ENCODE results near the gene HSDL2.

HSDL2 gene

DNA sequence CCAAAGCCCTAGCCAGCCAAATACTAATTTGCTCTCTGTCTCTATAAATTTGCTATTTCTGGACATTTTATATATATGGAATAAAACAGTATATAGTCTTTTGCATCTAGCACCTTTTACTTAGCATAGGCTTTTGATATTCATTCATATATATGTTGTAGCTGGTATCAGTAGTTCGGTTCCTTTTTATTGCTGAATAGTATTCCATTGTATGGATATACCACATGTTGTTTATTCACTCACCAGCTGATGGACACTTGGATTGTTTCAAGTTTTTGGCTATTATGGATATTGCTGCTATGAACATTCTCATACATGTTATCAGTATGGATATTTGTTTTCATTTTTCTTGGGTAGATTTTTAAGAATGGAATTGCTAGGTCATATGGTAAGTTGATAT, 82.9 kb downstream of the HSDL2 start:
- ChIA-PET POLR2A (no interaction called here), CTCF (interaction anchor here (0.7 to 1.3 kb wide), 4 partner anchors 12 to 104 kb away, joined by 3 to 4 read pairs (median 4); no protein-coding TSS in a partner anchor)
- H3K36me3 ChIP-seq (ENCODE audit: control insufficient read depth in 4 of 4, insufficient read depth in 4 of 4, low read length in 3 of 4): peaks cover 4 to 26% (median 11%) of the 10 kb centered on the region in 4 experiments

DNA sequence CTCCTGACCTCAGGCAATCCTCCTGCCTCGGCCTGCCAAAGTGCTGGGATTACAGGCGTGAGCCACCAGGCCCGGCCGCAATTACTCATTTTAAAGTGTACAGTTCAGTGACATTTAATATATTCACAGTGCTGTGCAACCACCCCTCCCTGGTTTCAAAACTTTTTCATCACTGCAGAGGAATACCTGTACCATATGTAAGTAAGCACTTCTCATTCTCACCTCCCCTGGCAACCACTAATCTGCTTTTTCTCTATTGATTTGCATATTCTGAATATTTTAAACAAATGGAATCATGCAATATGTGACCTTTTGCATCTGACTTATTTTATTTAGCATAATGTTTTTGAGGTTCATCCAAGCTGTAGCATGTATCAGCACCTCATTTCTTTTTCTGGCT, 85.4 kb downstream of the HSDL2 start:
- peaks cover 4 to 22% (median 7%) of the 10 kb centered on the region in 4 experiments for H3K36me3 ChIP-seq (ENCODE audit: control insufficient read depth in 4 of 4, insufficient read depth in 4 of 4, low read length in 3 of 4)
- no peaks in the 10 kb centered on the region for H3K27me3 ChIP-seq (replicated peaks in 2 of 5; ENCODE audit: control insufficient read depth in 4 of 5, insufficient read depth in 5 of 5, low read length in 4 of 5)
- ChIA-PET CTCF (no interaction called here), POLR2A (no interaction called here)
- DNase-seq: no peak
- H3K9me3 ChIP-seq (ENCODE audit: control extremely low read depth in 1 of 5, control insufficient read depth in 4 of 5, insufficient read depth in 2 of 5, low read depth in 1 of 5, low read length in 4 of 5): peaks cover 0 to 4% (median 0%) of the 10 kb centered on the region in 5 experiments
- WGBS (ENCODE audit: insufficient coverage): 100% methylated on average over 2 of the region's 4 CpGs
- H3K4me1 ChIP-seq (ENCODE audit: control extremely low read depth in 1 of 4, control insufficient read depth in 4 of 4, insufficient read depth in 4 of 4, low read length in 3 of 4): no peaks in the 10 kb centered on the region
- H3K27ac ChIP-seq (ENCODE audit: insufficient read depth in 1 of 2, low read depth in 1 of 2, low read length in 2 of 2, poor library complexity in 1 of 2, severe bottlenecking in 2 of 2): no peak overlapping the region
- no peak overlapping the region for H3K4me3 ChIP-seq (ENCODE audit: control insufficient read depth in 1 of 7, extremely low read depth in 1 of 7, insufficient read depth in 4 of 7, low read depth in 2 of 7, low read length in 6 of 7)

More for the DNA sequence above, 82.9 kb downstream of the HSDL2 start:
- WGBS (ENCODE audit: insufficient coverage): no CpG with 5 or more reads among the region's 1 CpG
- Histone ChIP-seq H3K27ac (ENCODE audit: insufficient read depth in 1 of 2, low read depth in 1 of 2, low read length in 2 of 2, poor library complexity in 1 of 2, severe bottlenecking in 2 of 2) (no peak overlapping the region), H3K9me3 (ENCODE audit: control extremely low read depth in 1 of 5, control insufficient read depth in 4 of 5, insufficient read depth in 2 of 5, low read depth in 1 of 5, low read length in 4 of 5) (peaks cover 0 to 4% (median 0%) of the 10 kb centered on the region in 5 experiments), H3K4me3 (ENCODE audit: control insufficient read depth in 1 of 7, extremely low read depth in 1 of 7, insufficient read depth in 4 of 7, low read depth in 2 of 7, low read length in 6 of 7) (no peak overlapping the region), H3K27me3 (replicated peaks in 2 of 5; ENCODE audit: control insufficient read depth in 4 of 5, insufficient read depth in 5 of 5, low read length in 4 of 5) (no peaks in the 10 kb centered on the region), H3K4me1 (ENCODE audit: control extremely low read depth in 1 of 4, control insufficient read depth in 4 of 4, insufficient read depth in 4 of 4, low read length in 3 of 4) (peaks cover 0 to 5% (median 1%) of the 10 kb centered on the region in 4 experiments)
- no peak for DNase-seq

DNA sequence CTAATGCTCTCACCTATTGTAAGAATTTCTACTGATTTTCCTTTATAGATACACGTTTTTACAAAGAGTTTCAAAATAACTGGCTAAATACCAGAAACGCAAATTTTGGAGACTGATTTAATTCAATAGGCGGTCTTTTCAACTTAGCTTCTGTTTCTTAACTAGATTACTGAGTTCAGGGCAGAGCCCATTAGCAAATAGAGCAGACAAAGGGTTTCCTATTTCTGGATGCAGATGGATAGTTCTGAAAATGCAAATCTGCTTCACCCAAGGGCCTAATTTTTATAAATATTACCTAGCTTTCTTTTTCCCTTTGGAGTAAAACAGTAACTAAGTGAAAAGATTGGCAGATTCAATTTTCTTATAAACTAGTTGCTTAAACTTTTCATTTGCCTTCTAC, 93.1 kb downstream of the HSDL2 start:
- no peaks in the 10 kb centered on the region for H3K27me3 ChIP-seq (replicated peaks in 2 of 5; ENCODE audit: control insufficient read depth in 4 of 5, insufficient read depth in 5 of 5, low read length in 4 of 5)
- no peak for DNase-seq
- no peak overlapping the region for H3K4me3 ChIP-seq (ENCODE audit: control insufficient read depth in 1 of 7, extremely low read depth in 1 of 7, insufficient read depth in 4 of 7, low read depth in 2 of 7, low read length in 6 of 7)
- CTCF ChIA-PET: no interaction called here
- H3K9me3 ChIP-seq (ENCODE audit: control extremely low read depth in 1 of 5, control insufficient read depth in 4 of 5, insufficient read depth in 2 of 5, low read depth in 1 of 5, low read length in 4 of 5): peaks cover 0 to 10% (median 5%) of the 10 kb centered on the region in 5 experiments
- POLR2A ChIA-PET: interaction anchor here (0.5 kb wide), 1 partner anchor 112 kb away, joined by 6 read pairs; no protein-coding TSS in a partner anchor
- H3K4me1 ChIP-seq (ENCODE audit: control extremely low read depth in 1 of 4, control insufficient read depth in 4 of 4, insufficient read depth in 4 of 4, low read length in 3 of 4): no peaks in the 10 kb centered on the region
- no peak overlapping the region for H3K27ac ChIP-seq (ENCODE audit: insufficient read depth in 1 of 2, low read depth in 1 of 2, low read length in 2 of 2, poor library complexity in 1 of 2, severe bottlenecking in 2 of 2)
- peaks cover 2 to 10% (median 6%) of the 10 kb centered on the region in 4 experiments for H3K36me3 ChIP-seq (ENCODE audit: control insufficient read depth in 4 of 4, insufficient read depth in 4 of 4, low read length in 3 of 4)
- WGBS (ENCODE audit: insufficient coverage): 100% methylated on average over 3 of the region's 3 CpGs

DNA sequence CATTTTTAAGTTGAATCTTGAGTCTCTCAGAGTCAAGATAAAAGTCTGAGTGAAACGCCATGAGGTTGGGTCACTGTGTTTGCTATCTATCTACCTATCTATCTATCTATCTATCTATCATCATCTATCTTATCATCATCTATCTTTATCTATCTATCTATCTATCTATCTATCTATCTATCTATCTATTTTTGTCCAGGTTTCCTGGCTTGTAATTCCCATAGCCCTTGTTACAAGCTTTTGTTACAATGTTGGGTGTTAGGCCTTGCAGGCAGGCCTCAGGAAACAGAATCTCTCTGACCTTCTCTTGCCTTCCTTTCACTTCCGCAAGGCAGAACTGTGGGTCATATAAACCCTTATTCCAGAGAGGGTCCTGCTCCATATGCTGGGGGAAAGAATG, 94.1 kb downstream of the HSDL2 start:
- no peak for DNase-seq
- 90% methylated on average over 2 of the region's 2 CpGs for WGBS (ENCODE audit: insufficient coverage)
- Histone ChIP-seq H3K27me3 (replicated peaks in 2 of 5; ENCODE audit: control insufficient read depth in 4 of 5, insufficient read depth in 5 of 5, low read length in 4 of 5) (no peaks in the 10 kb centered on the region), H3K9me3 (ENCODE audit: control extremely low read depth in 1 of 5, control insufficient read depth in 4 of 5, insufficient read depth in 2 of 5, low read depth in 1 of 5, low read length in 4 of 5) (peaks cover 0 to 15% (median 5%) of the 10 kb centered on the region in 5 experiments), H3K27ac (ENCODE audit: insufficient read depth in 1 of 2, low read depth in 1 of 2, low read length in 2 of 2, poor library complexity in 1 of 2, severe bottlenecking in 2 of 2) (no peak overlapping the region), H3K4me1 (ENCODE audit: control extremely low read depth in 1 of 4, control insufficient read depth in 4 of 4, insufficient read depth in 4 of 4, low read length in 3 of 4) (no peaks in the 10 kb centered on the region), H3K36me3 (ENCODE audit: control insufficient read depth in 4 of 4, insufficient read depth in 4 of 4, low read length in 3 of 4) (peaks cover 2 to 10% (median 6%) of the 10 kb centered on the region in 4 experiments), H3K4me3 (ENCODE audit: control insufficient read depth in 1 of 7, extremely low read depth in 1 of 7, insufficient read depth in 4 of 7, low read depth in 2 of 7, low read length in 6 of 7) (no peak overlapping the region)
- POLR2A ChIA-PET: interaction anchor here (0.6 kb wide), 1 partner anchor 190 kb away, joined by 3 read pairs; no protein-coding TSS in a partner anchor
- CTCF ChIA-PET: no interaction called here

DNA sequence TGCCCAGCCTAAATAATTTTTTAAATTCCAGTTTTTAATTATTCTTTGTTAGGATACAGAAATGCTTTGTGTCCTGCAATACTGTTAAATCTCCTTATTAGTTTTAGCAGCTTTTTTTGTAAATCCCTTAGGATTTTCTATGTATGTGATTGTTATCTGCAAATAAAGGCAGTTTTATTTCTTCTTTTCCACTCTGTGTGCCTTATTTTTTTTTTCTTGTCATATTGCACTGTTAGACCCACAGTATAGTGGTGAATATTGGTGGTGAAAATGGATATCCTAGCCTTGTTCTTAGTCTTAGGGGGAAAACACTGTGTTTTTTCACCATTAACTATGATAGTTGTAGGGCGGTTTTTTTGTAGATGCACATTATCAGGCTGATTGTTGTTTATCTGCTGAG, 95.4 kb downstream of the HSDL2 start:
- CTCF ChIA-PET: no interaction called here
- DNase-seq: no peak
- Histone ChIP-seq H3K27me3 (replicated peaks in 2 of 5; ENCODE audit: control insufficient read depth in 4 of 5, insufficient read depth in 5 of 5, low read length in 4 of 5) (no peaks in the 10 kb centered on the region), H3K9me3 (ENCODE audit: control extremely low read depth in 1 of 5, control insufficient read depth in 4 of 5, insufficient read depth in 2 of 5, low read depth in 1 of 5, low read length in 4 of 5) (peaks cover 0 to 19% (median 5%) of the 10 kb centered on the region in 5 experiments), H3K27ac (ENCODE audit: insufficient read depth in 1 of 2, low read depth in 1 of 2, low read length in 2 of 2, poor library complexity in 1 of 2, severe bottlenecking in 2 of 2) (no peak overlapping the region), H3K4me1 (ENCODE audit: control extremely low read depth in 1 of 4, control insufficient read depth in 4 of 4, insufficient read depth in 4 of 4, low read length in 3 of 4) (no peaks in the 10 kb centered on the region), H3K36me3 (ENCODE audit: control insufficient read depth in 4 of 4, insufficient read depth in 4 of 4, low read length in 3 of 4) (peaks cover 2 to 10% (median 6%) of the 10 kb centered on the region in 4 experiments), H3K4me3 (ENCODE audit: control insufficient read depth in 1 of 7, extremely low read depth in 1 of 7, insufficient read depth in 4 of 7, low read depth in 2 of 7, low read length in 6 of 7) (no peak overlapping the region)
- WGBS (ENCODE audit: insufficient coverage): no CpG with 5 or more reads among the region's 1 CpG
- POLR2A ChIA-PET: no interaction called here

DNA sequence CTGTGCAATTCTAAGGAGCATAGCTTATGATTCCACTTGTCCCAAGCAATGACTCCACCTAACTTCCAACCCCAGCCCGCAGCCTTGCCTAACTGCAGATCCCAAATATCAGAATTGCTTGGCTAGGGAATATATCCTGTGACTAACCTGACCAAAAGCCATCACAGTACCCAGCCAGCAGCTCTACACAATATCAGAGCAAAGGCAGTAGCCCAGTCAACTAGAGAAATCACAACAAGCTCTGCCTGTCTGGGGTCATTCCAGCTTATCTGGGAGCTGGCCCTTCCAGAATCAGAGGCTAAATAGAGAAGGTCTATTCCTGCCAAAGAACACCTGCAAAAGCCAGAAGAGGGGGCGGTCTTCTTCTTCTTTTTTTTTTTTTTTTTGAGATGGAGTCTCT, 97.4 kb downstream of the HSDL2 start:
- peaks cover 0 to 19% (median 5%) of the 10 kb centered on the region in 5 experiments for H3K9me3 ChIP-seq (ENCODE audit: control extremely low read depth in 1 of 5, control insufficient read depth in 4 of 5, insufficient read depth in 2 of 5, low read depth in 1 of 5, low read length in 4 of 5)
- H3K4me1 ChIP-seq (ENCODE audit: control extremely low read depth in 1 of 4, control insufficient read depth in 4 of 4, insufficient read depth in 4 of 4, low read length in 3 of 4): no peaks in the 10 kb centered on the region
- WGBS (ENCODE audit: insufficient coverage): 100% methylated on average over 1 of the region's 2 CpGs
- no peak for DNase-seq
- H3K36me3 ChIP-seq (ENCODE audit: control insufficient read depth in 4 of 4, insufficient read depth in 4 of 4, low read length in 3 of 4): peaks cover 0 to 5% (median 1%) of the 10 kb centered on the region in 4 experiments
- ChIA-PET CTCF (no interaction called here), POLR2A (no interaction called here)
- no peak overlapping the region for H3K4me3 ChIP-seq (ENCODE audit: control insufficient read depth in 1 of 7, extremely low read depth in 1 of 7, insufficient read depth in 4 of 7, low read depth in 2 of 7, low read length in 6 of 7)
- H3K27ac ChIP-seq (ENCODE audit: insufficient read depth in 1 of 2, low read depth in 1 of 2, low read length in 2 of 2, poor library complexity in 1 of 2, severe bottlenecking in 2 of 2): no peak overlapping the region
- no peaks in the 10 kb centered on the region for H3K27me3 ChIP-seq (replicated peaks in 2 of 5; ENCODE audit: control insufficient read depth in 4 of 5, insufficient read depth in 5 of 5, low read length in 4 of 5)

DNA sequence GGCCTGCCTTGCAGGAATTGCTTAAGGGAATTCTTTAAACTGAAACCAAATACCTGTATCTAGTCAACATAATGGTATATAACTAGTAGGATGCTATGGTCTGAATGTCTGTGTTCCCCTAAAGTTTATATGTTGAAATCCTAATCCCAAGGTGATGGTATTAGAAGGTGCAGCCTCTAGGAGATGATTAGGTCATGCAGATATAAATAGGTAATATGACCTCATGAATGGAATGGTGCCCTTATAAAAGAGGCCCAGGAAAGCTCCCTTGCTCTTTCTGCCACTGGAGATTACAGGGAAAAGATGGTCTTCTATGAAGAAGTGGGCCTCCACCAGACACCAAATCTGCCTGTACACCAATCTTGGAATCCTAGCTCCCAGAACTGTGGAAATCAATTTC, 99.3 kb downstream of the HSDL2 start:
- Histone ChIP-seq H3K27me3 (replicated peaks in 2 of 5; ENCODE audit: control insufficient read depth in 4 of 5, insufficient read depth in 5 of 5, low read length in 4 of 5) (no peaks in the 10 kb centered on the region), H3K9me3 (ENCODE audit: control extremely low read depth in 1 of 5, control insufficient read depth in 4 of 5, insufficient read depth in 2 of 5, low read depth in 1 of 5, low read length in 4 of 5) (peaks cover 0 to 19% (median 5%) of the 10 kb centered on the region in 5 experiments), H3K4me1 (ENCODE audit: control extremely low read depth in 1 of 4, control insufficient read depth in 4 of 4, insufficient read depth in 4 of 4, low read length in 3 of 4) (no peaks in the 10 kb centered on the region), H3K27ac (ENCODE audit: insufficient read depth in 1 of 2, low read depth in 1 of 2, low read length in 2 of 2, poor library complexity in 1 of 2, severe bottlenecking in 2 of 2) (no peak overlapping the region), H3K36me3 (ENCODE audit: control insufficient read depth in 4 of 4, insufficient read depth in 4 of 4, low read length in 3 of 4) (peaks cover 0 to 5% (median 1%) of the 10 kb centered on the region in 4 experiments), H3K4me3 (ENCODE audit: control insufficient read depth in 1 of 7, extremely low read depth in 1 of 7, insufficient read depth in 4 of 7, low read depth in 2 of 7, low read length in 6 of 7) (no peak overlapping the region)
- CTCF ChIA-PET: interaction anchor here (2.0 kb wide), 1 partner anchor 36 kb away, joined by 5 read pairs; no protein-coding TSS in a partner anchor
- POLR2A ChIA-PET: no interaction called here
- no peak for DNase-seq

Data from common myeloid progenitor, CD34-positive (primary cell).